ENCODE measurements around the gene ENGASE.

The ENGASE gene

DNA sequence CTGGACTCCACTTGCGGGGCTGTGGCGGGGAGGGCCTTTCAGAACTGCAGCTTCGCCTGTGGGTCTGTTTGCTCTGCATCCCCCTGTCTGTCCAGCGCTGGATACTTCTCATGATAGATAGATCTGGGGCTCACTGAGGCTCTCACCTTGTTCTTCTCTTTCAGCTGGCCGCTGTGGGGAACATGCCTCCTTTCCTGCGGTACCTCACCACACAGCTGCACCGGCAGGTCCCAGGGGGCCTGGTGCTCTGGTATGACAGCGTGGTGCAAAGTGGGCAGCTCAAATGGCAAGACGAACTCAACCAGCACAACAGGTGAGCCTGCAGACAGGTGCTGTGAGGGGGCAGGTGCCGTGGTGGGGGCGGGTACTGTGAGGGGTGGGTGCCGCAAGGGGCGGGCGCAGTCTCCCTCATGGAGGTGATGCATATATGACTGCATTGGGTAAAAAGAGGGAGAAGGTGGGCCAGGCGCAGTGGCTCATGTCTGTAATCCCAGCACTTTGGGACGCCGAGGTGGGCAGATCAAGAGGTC lies 6.2 kb downstream of the ENGASE start:
- no peak for DNase-seq

GRCh38 chr17:79081571-79082276 lies 7.1 kb downstream of the ENGASE start:
- no peak for DNase-seq

- no peak for DNase-seq
These were observed 7.9 kb downstream of the ENGASE start for GRCh38 chr17:79082311-79083190.

GRCh38 chr17:79083191-79083971 lies 8.8 kb downstream of the ENGASE start:
- no peak for DNase-seq

DNA sequence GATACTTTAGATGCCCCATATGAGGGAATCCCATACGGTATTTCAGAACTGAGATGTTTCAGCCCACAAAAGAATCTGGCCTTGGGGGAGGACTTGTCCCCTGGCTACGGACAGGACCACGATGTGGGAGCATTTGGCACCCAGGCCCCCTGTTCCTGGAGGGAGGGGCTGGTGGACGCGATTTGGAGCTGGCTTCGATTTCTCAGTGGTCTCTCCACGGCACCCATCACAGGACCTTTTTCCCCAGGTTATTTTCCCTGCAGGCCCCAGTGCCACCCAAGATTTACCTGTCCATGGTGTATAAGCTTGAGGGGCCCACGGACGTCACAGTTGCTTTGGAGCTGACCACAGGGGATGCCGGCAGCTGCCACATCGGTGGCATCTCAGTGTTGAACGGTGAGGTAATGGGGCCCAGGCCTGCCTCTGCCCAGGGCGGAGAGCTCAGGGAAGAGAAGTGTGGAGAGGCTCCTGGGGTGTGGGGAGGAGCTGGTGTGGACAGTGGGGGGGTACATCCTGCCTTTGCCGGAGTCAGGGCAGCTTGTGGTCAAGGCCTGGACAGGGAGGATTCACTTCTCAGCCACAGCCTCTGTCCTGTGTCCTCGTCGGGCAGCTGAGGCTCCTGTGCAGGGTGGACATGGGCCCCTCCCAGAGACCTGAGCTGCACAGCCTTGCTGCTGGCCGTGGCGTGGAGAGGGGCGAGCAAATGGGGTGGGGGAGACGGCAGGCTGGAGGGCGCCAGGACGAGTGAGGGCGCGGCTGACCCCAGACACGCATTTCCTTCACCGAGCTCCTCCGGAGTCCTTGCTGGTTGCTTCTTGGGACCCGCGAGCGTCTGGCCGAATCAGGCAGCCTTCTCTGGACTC lies 9.9 kb downstream of the ENGASE start:
- DNase-seq, result no peak

- no peak for DNase-seq
These were observed 10.7 kb downstream of the ENGASE start for GRCh38 chr17:79085154-79085920.

DNA sequence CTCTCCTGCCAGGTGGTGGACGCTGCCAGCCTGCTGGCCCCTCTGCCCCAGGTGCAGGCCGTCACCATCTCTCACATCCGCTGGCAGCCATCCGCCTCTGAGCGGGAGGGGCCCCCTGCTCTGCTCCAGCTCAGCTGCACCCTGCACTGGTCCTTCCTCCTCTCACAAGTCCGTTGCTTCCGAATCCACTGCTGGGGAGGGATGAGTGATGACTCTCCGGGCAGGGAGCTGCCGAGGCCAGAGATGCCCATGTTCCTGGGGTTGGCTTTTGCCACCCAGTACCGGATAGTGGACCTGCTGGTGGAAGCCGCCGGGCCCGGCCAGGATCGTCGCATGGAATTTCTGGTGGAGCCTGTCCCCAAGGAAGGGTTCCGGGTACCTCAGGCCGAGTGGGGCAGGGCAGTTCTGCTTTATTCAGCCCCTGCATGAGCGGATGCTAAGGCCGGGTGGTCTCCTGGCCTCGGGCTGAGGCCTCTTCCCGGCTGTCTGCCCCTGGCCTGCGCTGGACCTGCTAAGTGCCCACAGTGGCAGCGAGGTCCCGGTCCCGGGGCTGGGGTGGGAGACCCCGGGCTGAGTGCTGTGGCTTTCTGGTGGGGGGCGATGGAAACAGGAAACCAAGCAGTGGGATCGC lies 11.4 kb downstream of the ENGASE start:
- no peak for DNase-seq

- DNase-seq, result no peak
These were observed 12.2 kb downstream of the ENGASE start for GRCh38 chr17:79086609-79087427.

GRCh38 chr17:79087428-79088143 lies 13.0 kb downstream of the ENGASE start:
- peak; percentile 76 for DNase-seq

DNA sequence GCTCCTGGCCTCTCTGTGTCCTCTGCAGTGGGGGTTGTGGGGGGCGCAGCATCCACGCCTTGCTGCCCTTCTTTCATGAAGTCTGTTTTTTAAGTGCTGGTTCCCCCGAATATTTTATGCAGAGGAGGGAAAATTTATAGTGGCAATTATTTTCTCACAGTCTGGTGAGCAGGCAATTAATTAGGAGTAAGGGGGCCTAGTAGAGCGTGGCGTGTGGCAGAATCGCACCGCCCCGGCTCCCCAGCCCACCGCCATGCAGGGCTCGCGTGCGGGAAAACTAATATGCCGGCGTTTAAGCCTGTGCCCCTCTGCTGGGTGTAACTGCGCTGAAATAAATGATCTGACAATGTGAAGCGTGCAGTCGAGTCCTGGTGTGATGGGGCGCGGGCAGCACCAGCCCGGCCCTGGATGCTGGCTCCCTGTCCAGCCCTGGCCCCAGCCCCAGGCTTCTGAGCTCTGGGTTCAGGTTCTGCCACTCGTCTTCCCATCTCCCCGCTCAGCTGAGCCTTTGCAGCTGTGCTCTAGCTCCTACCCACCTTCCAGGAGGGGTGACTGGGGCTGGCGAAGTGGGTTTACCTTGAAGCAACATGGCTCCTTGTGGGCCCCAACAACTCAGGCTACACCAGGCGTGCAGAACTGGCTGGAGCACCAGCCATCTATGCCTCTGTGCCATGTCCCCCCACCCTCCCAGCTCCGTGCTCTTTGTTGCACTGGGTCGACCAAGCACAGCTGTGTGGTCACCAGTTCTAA lies 13.8 kb downstream of the ENGASE start:
- DNase-seq, result no peak

DNA sequence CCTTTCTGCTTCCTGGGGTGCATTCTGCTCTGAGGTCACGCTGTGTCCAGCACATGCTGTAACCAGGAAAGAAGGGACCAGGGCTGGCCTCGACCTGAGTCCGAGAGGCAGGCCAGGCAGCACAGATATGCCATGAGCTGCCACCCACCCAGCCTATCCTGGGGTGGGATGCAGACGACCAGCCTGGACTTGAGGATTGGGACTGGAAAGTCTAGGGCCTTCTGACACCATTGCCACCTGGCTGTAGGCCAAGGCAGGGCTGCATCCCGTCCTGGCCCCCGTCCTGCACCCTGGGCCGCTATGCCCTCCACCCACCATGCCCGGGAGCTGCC lies 14.3 kb downstream of the ENGASE start:
- DNase-seq, result no peak

- DNase-seq, result no peak
These were observed 15.3 kb downstream of the ENGASE start for GRCh38 chr17:79089720-79090442.

DNA sequence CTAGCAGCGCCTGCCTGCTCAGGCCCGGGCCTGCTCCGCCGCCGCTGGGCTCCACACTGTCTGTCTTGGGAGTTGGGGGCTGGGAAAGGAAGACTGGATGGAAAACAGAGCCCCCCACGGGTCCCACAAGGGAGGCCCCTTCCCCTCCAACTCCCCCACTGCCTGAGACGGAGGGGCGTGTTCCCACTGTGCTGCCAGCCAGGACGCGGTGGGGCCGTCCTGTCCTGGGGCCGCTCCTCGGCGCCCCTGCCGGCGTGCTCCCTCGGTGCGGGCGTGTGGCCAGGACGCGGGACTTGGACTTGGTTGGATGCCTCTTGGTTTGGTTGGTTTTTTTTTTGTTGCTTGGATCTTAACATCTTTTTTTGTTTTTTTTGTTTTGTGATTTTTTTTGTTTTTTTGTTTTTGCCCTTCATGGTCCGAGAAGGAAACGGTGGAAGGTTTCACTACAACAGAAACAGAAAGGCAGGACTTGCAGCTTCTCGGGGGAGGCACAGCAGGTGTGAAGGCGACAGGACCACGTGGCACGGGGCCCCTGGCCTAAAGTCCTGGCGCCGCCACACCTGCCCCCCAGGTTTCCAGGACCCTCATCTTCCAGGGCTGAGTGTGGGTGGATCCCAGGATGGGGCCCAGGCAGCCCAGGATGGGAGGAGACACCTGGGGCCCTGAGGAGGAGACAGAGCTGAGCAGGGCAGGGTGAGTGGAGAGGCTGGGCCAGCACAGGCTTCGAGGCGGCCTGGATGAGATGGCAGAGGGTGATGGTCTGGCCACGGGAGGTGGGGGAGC lies 16.0 kb downstream of the ENGASE start:
- DNase-seq, result no peak

- no peak for DNase-seq
These were observed 16.6 kb downstream of the ENGASE start for GRCh38 chr17:79091226-79091670.

DNA sequence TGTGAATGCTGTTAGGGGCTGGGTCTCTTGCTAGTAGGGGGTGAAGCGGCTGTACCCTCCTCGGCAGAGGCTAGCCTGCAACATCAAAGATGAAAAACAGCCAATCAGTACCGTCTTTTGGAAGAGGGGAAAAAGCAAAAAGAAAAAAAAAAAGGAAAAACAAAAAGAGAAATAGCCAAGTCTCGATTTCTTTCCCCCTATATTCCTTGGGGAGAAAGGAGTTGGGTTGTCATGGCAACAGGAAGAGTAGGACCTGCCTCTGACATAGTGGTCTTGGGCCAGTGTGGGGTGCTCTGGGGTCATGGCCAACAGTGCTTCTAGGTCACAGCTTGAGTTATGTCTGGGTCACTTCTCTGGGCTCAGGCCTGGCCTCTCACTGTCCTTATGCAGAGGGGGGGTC lies 17.9 kb downstream of the ENGASE start:
- DNase-seq, result no peak

DNA sequence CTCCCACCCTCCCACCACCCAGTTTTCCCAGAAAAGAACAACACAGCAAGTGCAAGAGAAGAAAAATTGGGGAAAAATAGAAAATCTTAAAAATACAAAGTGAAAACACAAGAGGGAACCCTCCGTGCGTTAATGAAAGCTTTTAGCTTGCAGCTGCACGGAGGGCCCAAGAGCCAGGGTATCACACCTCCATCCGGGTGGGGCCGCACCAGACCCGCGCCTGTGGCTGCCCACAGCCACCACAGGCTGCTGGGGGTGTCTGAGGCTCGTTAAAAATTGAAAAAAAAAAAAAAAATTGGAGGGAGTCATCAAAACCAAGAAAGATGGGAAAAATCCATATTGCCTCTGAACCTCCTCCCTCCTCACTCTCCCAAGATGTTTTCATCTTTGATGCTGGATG lies 18.6 kb downstream of the ENGASE start:
- no peak for DNase-seq

DNA sequence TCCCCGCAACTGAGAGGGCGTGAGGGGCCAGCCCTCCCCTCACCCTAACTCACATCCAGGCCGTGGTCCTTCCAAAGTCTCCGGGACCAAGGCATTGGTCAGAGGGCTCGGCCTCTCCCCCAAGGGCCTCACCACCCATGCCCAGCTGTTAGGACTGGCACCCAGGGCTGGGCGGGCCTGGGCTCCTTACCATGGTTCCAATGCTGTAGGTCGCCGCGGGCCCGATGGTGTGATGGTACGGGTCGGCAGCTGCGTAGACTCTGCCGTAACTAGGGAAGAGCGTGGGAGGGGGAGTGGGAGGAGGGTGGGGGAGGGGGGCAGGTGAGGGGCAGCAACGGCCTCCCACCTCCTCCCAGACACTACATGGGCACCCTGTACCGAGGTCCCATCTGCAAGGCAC lies 19.6 kb downstream of the ENGASE start:
- no peak for DNase-seq
